T-helper 22 cell (primary cell): ENCODE data around the gene PFKFB1.
"Not testable (repeated sequence)": the region's sequence is repeated elsewhere in the genome, so short reads cannot be mapped to it uniquely, and the experiment has no call there.

Experiments
- DNase-seq: peaks from one replicate; pipeline ENCODE4 v3.0.0-alpha.2; 2020; ENCODE audit warnings: low read depth

Gene PFKFB1

GRCh38 chrX:54992911-54993622 is 921 bp downstream of the PFKFB1 start:
- no peak for DNase-seq

- no peak for DNase-seq
Measured at GRCh38 chrX:54991706-54992105, 2.3 kb downstream of the PFKFB1 start.

DNA sequence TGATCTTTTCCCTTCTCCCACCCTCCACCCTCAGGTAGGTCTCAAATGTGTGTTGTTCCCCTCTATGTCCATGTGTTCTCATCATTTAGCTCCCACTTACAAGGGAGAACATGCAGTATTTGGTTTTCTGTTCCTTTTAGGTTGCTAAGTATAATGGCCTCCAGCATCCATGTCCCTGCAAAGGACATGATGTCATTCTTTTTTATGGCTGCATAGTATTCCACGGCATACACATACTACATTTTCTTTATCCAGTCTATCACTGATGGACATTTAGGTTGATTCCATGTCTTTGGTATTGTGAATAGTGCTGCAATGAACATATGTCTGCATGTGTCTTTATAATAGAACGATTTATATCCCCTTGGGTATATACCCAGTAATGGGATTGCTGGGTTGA is 10.7 kb downstream of the PFKFB1 start:
- not testable (repeated sequence) for DNase-seq

- no peak for DNase-seq
Measured at GRCh38 chrX:54980334-54980733, 13.7 kb downstream of the PFKFB1 start.

DNA sequence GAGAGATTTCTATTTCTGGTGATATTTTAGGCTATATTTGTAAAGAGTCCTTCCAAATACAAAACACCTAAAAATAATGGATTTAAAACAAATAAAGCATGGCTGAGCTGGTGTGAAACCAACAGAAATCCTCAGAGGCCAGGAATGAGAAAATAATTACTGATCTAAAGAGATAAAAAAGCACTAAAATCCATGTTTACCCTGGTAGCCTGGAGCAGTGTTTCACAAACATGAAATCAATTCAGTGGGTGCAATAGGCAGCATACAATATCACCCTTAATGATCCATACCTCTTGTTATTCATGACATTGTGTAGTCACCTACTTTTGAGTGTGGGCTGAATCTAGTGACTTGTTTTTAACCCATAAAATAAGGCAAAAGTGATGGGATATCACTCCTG is 14.6 kb downstream of the PFKFB1 start:
- DNase-seq: no peak

- no peak for DNase-seq
Measured at GRCh38 chrX:54978448-54978847, 15.5 kb downstream of the PFKFB1 start.

GRCh38 chrX:54977387-54977786 is 16.6 kb downstream of the PFKFB1 start:
- DNase-seq: no peak

DNA sequence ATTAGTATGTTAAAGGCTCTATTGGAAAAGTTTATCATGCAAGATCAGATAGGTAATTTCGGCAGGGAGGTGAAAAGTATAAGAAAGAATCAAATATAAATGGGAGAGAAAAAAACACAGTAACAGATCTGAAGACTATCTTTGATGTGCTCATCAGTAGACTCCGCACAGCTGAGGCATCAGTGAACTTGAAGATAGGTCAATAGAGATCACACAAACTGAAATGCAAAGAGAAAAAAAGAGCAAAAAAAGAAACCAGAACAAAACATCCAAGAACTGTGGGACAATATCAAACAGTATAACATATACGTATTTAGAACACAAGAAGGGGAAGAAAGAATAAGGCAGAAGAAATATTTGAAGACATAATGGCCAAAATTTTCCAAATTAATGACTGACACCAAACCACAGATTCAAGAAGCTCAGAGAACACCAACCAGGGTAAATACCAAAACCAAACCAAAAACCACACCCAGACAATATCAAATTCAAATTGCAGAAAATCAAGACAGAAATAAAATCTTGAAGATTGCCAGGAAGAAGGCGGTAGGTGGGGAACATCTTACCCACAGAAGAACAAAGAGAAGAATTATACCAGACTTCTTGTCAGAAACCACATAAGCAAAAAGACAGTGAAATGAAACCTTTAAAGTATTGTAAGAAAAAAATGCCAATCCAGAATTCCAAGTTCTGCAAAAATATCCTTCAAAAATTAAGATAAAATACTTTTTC is 29.1 kb downstream of the PFKFB1 start:
- no peak for DNase-seq

DNA sequence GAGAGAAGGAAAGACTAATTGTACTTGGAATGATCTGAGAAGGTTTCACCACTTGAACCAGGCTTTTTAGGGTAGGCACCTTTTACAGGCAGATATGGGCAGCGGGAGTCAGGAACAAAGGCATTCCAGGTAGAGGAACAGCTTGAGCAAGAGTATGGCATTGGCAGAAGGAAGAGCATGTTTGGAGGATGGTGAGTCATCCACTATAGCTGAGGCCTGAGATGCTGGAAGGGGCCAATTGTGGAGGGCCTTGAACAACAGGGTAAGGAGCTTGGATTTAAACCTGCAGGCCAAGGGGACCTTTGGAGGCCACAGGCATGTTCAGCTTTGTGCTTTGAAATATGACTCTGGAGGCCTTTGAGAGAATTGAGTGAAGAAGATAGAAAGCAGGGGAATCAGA is 32.2 kb downstream of the PFKFB1 start:
- DNase-seq: no peak

GRCh38 chrX:54950730-54951375 is 43.1 kb downstream of the PFKFB1 start:
- DNase-seq: no peak

- no peak for DNase-seq
Measured at GRCh38 chrX:54945224-54945623, 48.8 kb downstream of the PFKFB1 start.

DNA sequence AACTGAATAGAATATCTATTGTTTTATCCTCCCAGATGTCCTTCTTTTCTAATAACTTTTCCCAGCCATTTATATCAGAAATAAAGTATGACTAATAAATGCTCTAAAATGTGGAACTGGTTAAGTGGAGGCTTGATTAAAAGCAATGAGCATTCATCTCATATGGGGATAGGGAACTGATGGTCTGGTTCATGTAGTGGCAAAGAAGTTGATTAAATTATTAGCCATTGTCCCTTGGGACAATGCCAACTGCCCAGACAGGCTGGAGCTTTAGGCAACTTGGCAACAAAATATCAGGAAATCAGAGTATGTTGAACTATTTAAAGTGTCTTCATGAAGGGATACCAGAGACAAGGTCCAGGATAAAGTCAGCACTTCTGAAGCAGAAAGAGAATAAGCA is 49.2 kb downstream of the PFKFB1 start:
- DNase-seq: no peak

DNA sequence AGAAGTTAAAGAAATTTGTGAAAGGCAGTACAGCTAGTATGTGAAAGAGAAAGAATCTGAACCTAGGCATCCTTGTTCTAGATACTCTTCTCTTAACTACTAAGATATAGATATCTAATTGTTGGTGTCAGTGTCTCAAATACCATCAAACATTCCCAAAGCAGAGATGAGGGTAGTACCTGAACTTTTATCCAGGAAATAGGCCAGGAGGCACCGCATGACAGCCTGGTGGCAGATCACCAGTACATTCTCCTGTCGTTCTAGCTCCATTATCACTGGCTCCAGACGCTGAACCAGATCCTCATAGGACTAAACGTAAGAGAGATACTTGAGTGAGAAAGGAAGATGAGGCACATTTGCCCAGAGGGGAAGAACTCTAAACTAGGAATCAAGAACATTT is 56.6 kb downstream of the PFKFB1 start:
- DNase-seq: no peak

DNA sequence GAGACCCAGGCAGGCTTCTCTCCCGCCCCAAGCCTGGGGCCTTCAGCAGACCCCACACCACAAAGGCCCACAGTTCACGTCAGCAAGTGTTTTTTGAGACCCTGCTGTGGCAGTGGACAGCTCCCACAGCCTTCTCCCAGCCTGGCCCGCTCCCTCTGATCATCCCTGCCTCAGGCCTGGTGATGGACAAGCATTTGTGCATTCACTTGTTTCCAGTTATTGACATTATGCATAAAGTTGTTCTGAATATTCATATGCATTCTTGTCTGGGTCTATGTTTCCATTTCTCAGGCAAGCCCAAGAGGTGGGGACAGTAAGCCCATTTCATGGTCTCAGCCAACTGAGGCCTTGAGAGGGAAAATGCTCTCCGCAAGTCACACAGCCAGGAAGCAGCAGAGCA is 58.7 kb downstream of the PFKFB1 start:
- DNase-seq: no peak

DNA sequence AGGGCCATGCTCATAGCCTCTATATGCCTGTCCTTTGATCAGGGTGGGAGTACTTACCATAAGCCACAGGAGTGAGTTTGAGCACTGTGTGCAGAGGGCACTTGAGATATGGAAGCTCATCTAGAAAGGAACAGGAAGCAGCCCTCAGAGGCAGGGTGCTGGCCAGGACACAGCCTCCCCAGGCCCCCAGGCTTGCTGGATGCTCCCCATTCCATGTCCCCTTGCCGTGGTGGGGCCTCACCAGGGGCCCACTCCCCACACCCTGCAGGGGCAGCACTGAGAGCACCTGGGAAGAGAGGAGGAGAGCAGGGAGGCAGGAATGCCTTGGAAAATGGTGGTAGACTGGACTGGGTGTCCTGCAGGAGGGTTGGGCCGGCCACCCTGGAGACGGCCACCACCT is 59.1 kb downstream of the PFKFB1 start:
- DNase-seq: no peak

GRCh38 chrX:54934058-54934457 is 59.9 kb downstream of the PFKFB1 start:
- no peak for DNase-seq

- DNase-seq: no peak
Measured at GRCh38 chrX:54933150-54933826, 60.7 kb downstream of the PFKFB1 start.

DNA sequence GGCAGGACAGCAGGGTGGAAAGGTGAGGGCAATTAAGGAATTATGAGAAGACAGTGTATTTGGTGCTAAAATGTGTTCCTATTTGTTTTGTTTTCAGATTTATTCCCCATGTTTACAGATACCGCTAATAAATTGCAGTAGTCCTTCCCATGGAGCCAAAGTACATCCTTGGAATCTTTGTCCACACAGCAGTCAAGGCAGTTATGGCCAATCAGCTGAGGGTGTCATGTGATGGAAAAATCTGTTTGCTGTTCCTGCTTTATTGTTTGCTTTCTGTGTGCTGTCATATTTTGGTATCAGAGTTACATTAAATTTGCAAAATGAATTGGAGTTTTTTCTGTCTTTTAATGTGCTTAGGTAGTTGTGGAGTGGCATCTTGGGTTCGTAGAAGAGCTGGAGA is 62.9 kb downstream of the PFKFB1 start:
- no peak for DNase-seq

GRCh38 chrX:54930291-54931049 is 63.5 kb downstream of the PFKFB1 start:
- DNase-seq: no peak

DNA sequence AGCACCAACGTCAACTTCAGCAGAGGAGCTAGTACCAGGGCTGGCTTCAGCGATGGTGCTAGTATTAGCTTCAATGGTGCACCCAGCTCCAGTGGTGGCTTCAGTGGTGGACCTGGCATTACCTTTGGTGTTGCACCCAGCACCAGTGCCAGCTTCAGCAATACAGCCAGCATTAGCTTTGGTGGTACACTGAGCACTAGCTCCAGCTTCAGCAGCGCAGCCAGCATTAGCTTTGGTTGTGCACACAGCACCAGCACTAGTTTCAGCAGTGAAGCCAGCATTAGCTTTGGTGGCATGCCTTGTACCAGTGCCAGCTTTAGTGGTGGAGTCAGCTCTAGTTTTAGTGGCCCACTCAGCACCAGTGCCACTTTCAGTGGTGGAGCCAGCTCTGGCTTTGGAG is 65.1 kb downstream of the PFKFB1 start:
- no peak for DNase-seq

GRCh38 chrX:54926978-54927377 is 67.0 kb downstream of the PFKFB1 start:
- DNase-seq: no peak

- DNase-seq: no peak
Measured at GRCh38 chrX:54923376-54923775, 70.6 kb downstream of the PFKFB1 start.
